ENCODE results near the gene MICU2. TPM values are rescaled to one million over a fixed set of nuclear protein-coding genes. Genes with fewer than 3 reads are reported as not detected.

The MICU2 gene
- total RNA-seq, 2 experiments from 2014 or later = 25.4 to 28.4 TPM

GRCh38 chr13:21541980-21542379, 62.0 kb downstream of the MICU2 start:
- ATAC-seq (ENCODE audit: poor library complexity) (no peak), DNase-seq (no peak)
- Histone ChIP-seq H3K27ac (ENCODE audit: low read depth in 1 of 2, low read length in 2 of 2) (no peak overlapping the region), H3K4me1 (ENCODE audit: insufficient read depth, low read length) (no peaks in the 10 kb centered on the region), H3K36me3 (ENCODE audit: insufficient read depth, low read length) (peaks cover 19% of the 10 kb centered on the region), H3K4me3 (ENCODE audit: low read length) (no peak overlapping the region), H3K9me3 (ENCODE audit: control insufficient read depth in 1 of 2, insufficient read depth in 1 of 2, low read length in 2 of 2) (no peaks in the 10 kb centered on the region), H3K27me3 (ENCODE audit: control insufficient read depth in 1 of 2, insufficient read depth in 2 of 2, low read length in 2 of 2) (no peaks in the 10 kb centered on the region)
- H3K4me3 Mint-ChIP-seq = no peak overlapping the region
- CTCF ChIA-PET = no interaction called here
- peaks cover 53% of the 10 kb centered on the region for H3K4me1 Mint-ChIP-seq (ENCODE audit: low read depth)
- H3K9me3 Mint-ChIP-seq = no peaks in the 10 kb centered on the region
- intact Hi-C loops (cut with DNase I, micrococcal nuclease) = no loop called here
- TF ChIP-seq CTCF (IDR thresholded peaks at IDR 0.05) = no peak
- H3K36me3 Mint-ChIP-seq (ENCODE audit: low read depth) = peaks cover 79% of the 10 kb centered on the region
- POLR2A ChIA-PET = no interaction called here
- H3K27me3 Mint-ChIP-seq = no peaks in the 10 kb centered on the region
- peak overlapping the region; percentile 43 for H3K27ac Mint-ChIP-seq

- Histone ChIP-seq H3K27ac (ENCODE audit: low read depth in 1 of 2, low read length in 2 of 2) (no peak overlapping the region), H3K9me3 (ENCODE audit: control insufficient read depth in 1 of 2, insufficient read depth in 1 of 2, low read length in 2 of 2) (no peaks in the 10 kb centered on the region), H3K36me3 (ENCODE audit: insufficient read depth, low read length) (peaks cover 22% of the 10 kb centered on the region), H3K27me3 (ENCODE audit: control insufficient read depth in 1 of 2, insufficient read depth in 2 of 2, low read length in 2 of 2) (no peaks in the 10 kb centered on the region), H3K4me3 (ENCODE audit: low read length) (no peak overlapping the region), H3K4me1 (ENCODE audit: insufficient read depth, low read length) (no peaks in the 10 kb centered on the region)
- no peak overlapping the region for H3K4me3 Mint-ChIP-seq
- H3K27ac Mint-ChIP-seq = no peak overlapping the region
- no peak for TF ChIP-seq CTCF (IDR thresholded peaks at IDR 0.05)
- no peaks in the 10 kb centered on the region for H3K27me3 Mint-ChIP-seq
- intact Hi-C loops (cut with DNase I, micrococcal nuclease) = no loop called here
- no peaks in the 10 kb centered on the region for H3K9me3 Mint-ChIP-seq
- DNase-seq = no peak
- POLR2A ChIA-PET = no interaction called here
- CTCF ChIA-PET = no interaction called here
- peaks cover 78% of the 10 kb centered on the region for H3K36me3 Mint-ChIP-seq (ENCODE audit: low read depth)
- peaks cover 46% of the 10 kb centered on the region for H3K4me1 Mint-ChIP-seq (ENCODE audit: low read depth)
- ATAC-seq (ENCODE audit: poor library complexity) = no peak
Observed at GRCh38 chr13:21541271-21541670, 62.7 kb downstream of the MICU2 start.

DNA sequence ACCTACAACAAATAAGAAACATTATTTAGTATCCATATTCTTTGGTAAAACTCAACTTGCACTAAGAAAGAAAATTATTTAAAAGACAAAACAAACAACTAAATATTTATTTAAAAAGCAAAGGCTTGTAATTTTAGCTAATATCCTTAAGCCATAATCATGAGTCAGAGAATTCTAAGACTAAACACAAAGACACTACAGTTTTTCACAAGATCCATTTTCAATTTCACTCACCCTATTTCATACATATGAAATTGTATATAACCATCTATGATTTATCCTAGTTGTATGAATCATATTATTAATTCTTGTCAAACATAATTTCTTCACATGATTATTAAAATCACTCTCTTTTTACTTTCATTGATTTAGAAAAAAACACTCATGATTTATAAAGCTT, 64.3 kb downstream of the MICU2 start:
- Histone ChIP-seq H3K9me3 (ENCODE audit: control insufficient read depth in 1 of 2, insufficient read depth in 1 of 2, low read length in 2 of 2) (no peaks in the 10 kb centered on the region), H3K27ac (ENCODE audit: low read depth in 1 of 2, low read length in 2 of 2) (no peak overlapping the region), H3K36me3 (ENCODE audit: insufficient read depth, low read length) (peaks cover 22% of the 10 kb centered on the region), H3K4me3 (ENCODE audit: low read length) (no peak overlapping the region), H3K27me3 (ENCODE audit: control insufficient read depth in 1 of 2, insufficient read depth in 2 of 2, low read length in 2 of 2) (no peaks in the 10 kb centered on the region), H3K4me1 (ENCODE audit: insufficient read depth, low read length) (no peaks in the 10 kb centered on the region)
- no peaks in the 10 kb centered on the region for H3K27me3 Mint-ChIP-seq
- H3K4me1 Mint-ChIP-seq (ENCODE audit: low read depth) = peaks cover 31% of the 10 kb centered on the region
- intact Hi-C loops (cut with DNase I, micrococcal nuclease) = no loop called here
- H3K9me3 Mint-ChIP-seq = no peaks in the 10 kb centered on the region
- H3K27ac Mint-ChIP-seq = no peak overlapping the region
- H3K36me3 Mint-ChIP-seq (ENCODE audit: low read depth) = peaks cover 73% of the 10 kb centered on the region
- TF ChIP-seq CTCF (IDR thresholded peaks at IDR 0.05) = no peak
- ATAC-seq (ENCODE audit: poor library complexity) = no peak
- no peak for DNase-seq
- no peak overlapping the region for H3K4me3 Mint-ChIP-seq
- ChIA-PET CTCF (no interaction called here), POLR2A (no interaction called here)

Data from CD4-positive, alpha-beta T cell (primary cell).